IPS-NIHi11 (cell line): ENCODE results near the gene HELT.
"Not testable (repeated sequence)": the region's sequence is repeated elsewhere in the genome, so short reads cannot be mapped to it uniquely, and the experiment has no call there.

ENCODE experiments used
- DNase-seq: peaks from one replicate; pipeline ENCODE4 v3.0.0; 2012; ENCODE audit warnings: mixed read lengths, low spot score

The HELT gene

DNA sequence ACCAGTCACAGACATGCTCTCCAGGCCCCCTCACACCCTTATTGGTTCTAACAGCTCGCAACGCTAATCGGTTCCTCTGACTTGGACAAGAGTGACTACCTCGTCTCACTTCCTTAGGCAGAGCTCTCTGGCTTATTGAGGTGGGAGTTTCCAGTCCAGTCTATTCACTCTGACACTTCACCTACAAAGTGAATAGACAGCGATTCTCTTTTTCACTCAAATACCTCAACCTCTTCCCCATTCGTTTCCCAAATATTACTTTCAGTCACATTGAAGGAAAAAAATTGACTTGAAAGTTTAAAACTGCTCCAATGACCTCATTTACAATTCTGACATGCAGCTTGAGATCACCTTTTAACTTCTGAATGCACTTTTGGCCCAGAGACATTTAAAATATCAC, 17.7 kb downstream of the HELT start:
- no peak for DNase-seq

DNA sequence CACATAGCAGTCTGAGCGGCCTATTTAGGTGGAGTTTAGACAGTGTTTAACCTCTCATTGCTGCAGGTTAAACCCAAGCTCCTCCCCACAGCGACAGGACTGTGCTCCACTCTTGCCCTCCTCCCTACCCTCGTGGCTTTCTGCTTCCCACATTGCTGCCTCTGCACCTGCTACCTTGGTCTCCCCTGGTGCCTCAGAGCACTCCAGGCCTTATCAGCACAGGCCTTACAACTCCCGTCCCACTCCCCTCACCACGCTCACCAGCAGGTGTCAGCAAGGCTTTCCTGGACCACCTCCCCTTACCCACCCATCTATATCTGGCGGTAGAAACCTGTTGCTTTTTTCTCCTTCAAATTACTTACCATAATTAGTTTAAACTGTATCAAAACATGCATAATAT, 18.6 kb downstream of the HELT start:
- DNase-seq = peak; percentile 60

- DNase-seq = peak; percentile 79
Observed at GRCh38 chr4:185039508-185040273, 21.4 kb downstream of the HELT start.

- DNase-seq = no peak
Observed at GRCh38 chr4:185040523-185040922, 22.2 kb downstream of the HELT start.

DNA sequence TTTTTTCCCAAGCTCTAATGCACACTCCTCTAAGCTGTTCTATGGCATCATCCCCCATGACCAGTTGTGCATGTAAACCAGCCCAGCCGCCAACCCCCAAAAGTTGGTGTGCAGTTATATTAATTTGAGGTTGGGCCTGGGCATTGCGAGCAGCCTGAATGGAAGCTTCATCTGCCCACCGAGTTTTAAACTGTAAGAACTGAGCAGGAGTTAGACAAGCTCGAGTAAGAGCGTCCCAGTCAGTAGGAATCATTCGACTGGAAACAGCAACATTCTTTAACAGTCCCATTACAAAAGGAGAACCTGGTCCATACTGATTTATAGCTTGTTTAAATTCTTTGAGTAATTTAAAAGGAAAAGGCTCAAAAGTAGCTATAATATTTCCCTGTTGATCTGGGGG, 32.0 kb downstream of the HELT start:
- DNase-seq = not testable (repeated sequence)

DNA sequence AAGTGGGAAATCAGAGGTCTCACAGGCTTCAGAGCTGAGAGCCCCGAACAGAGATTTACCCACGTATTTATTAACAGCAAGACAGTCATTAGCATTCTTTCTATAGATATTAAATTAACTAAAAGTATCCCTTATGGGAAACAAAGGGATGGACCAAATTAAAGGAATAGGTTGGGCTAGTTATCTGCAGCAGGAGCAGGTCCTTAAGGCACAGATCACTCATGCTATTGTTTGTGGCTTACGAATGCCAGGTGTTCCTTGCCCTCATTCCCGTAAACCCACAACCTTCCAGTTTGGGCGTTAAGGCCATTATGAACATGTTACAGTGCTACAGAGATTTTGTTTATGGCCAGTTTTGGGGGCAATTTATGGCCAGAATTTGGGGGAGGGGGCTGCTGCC, 33.0 kb downstream of the HELT start:
- DNase-seq = not testable (repeated sequence)

GRCh38 chr4:185053746-185054145, 35.5 kb downstream of the HELT start:
- DNase-seq = no peak

- DNase-seq = no peak
Observed at GRCh38 chr4:185054272-185054671, 36.0 kb downstream of the HELT start.

GRCh38 chr4:185054886-185055285, 36.6 kb downstream of the HELT start:
- no peak for DNase-seq

GRCh38 chr4:185061610-185062009, 43.3 kb downstream of the HELT start:
- DNase-seq = no peak

GRCh38 chr4:185062606-185063005, 44.3 kb downstream of the HELT start:
- DNase-seq = no peak

DNA sequence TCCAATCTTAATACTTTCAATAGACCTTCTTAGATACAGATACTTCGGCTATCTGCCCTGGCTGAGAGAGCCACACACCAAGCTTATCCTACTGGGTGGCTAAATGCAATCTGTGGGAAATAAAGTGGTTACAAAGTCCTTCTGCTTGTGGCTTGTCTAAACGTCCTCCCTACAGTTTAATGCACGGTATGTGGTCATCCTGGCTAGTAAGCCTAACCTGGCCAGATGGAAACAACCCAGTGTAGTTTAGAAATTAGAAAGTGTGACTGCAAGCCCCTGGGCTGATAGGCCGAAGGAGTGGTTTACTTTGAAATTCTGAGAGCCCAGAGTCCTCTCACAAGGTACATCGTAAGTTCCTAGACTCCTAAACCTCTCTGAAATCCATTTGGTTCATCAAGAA, 47.9 kb downstream of the HELT start:
- no peak for DNase-seq

- DNase-seq = peak; percentile 40
Observed at GRCh38 chr4:185068837-185069236, 50.5 kb downstream of the HELT start.
